ENCODE results near the gene B4GALT6.

B4GALT6 gene

DNA sequence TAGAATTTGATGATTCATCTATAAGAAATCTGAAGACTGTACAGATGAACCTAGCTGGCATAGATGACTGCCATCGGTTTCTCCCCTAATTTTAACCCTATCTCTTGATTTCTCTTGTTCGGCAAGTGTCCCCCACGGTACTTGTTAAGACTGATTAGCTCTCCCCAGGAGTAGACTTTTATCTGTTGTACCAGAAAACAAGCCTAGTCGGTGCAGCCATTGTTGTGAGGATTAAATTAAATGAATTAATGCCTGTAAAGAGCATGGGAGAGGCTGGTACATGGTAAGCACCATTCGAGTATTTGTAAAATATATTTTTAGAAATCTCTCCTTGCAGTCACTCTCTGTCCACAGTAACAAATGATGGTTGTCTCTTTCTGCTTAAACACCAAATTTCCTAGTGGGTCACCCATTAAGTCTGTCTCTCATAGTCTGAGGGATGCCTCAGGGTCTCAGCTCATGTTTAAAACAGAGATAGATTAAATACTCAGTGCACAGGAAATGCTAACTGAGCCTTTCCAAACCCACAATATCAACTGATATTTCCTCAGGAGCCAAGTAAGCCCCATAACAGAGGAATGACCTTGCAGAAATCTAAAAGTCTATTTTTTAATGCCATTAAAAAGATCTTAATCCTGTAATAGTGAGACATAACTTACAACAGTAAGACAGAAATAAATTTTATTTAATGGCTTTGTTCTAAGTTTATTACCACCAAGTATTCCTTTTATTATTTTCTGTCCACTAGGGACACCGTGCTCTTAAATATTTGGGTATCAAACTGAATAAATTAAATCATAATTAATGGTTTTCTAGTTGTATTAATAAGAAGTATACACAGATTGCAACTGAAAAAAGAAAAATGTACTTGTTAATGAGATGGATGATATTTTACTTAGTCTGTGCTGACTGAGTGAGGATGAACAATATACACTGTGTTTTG is 2.9 kb upstream of the B4GALT6 start:
- no peak for DNase-seq

DNA sequence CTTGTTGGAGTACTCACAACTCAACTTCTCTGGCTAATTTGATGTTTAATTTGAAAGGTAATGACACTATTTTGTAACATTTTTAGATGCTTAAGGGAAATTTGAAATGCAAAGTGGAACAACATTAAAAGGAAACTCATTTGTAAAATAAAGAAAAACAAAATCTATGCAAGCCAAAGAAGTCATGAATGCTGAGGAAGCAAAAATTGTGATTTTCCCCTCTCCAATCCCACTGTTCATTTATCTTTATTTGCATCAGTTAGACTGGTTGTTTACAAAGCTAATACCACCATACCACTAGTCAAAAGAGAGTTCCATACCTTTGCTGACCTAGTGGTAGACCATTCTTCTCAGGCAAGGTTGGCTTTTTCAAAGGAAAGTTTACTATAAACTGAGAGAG is 2.2 kb upstream of the B4GALT6 start:
- no peak for DNase-seq

DNA sequence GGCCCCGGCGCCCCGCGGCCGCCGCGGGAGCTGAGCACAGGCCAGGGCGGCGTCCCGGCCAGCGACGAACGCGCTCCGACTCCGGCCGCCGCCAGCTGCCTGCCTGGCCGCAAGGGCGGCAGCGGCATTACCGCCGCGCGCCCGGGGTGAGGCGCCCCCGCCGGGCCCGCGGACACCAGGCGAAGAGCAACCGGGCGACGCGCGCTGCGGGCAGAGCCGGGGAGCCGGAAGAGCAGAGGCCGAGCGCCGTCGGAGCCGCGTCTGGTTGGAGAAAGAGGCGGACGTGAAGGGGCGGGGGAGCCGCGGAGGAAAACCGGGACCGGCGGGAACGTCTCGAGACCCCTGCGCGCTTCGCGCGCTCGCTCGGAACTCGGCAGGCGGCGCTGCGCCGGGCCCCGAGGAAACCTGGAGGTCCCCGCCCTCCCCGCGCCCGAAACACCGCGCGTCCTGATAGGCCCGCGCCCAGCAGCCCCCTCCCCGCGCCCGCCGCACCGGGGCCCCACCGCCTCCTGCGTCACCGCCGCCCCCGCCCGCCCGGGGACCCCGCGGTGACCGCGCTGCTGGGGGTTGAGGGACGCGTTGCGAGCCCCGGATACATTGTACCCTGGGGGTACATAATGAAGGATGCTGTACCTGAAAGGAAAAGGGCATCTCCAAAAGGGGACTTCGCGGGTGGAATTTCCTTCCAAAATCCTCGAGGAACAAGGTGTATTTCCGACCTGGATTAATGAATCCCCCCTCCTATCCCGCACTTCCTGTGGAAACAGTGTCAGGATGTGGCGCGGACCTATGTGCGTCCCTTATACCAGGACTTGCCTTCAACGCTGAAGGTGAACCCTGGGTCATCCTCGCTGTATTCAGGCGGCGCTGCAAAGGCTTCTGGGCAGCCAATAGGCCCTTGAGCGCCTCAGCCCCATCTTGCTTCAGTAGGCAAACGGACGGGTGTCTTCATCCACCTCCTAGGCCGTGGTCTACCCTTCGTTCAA is 1.0 kb upstream of the B4GALT6 start:
- peak; percentile 95 for DNase-seq

DNA sequence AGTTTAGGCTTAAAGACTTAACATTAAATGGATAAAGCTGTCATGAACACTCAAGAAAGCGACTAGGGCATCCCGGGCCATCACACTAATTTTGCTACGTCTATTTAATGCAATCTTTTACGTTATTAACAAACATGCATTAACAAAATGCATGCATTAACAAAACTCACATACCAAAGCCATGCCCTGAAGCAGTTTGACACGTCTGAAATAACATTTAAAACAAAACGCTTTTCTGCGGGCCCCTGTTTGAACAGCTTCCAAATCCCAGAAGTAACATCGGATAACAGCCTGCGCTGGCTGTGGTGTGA is 458 bp downstream of the B4GALT6 start:
- no peak for DNase-seq

DNA sequence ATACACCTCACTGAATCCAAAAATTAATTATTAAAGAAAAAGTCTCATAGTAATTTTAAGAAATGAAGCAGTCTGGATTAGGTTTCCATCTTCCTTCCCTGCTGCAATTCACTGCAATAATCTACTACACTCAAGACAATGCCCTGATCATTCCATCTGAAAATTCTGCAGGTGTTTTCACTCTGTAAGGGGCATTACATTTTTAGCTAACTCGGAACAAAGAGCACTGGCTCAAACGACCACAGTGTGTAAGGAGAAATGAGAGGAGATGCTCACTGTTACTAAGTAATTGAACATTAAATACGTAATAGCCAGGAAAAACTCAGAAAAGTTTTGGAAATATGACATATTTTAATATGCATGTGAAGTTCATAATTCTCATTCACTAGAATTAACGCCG is 1.3 kb downstream of the B4GALT6 start:
- DNase-seq, result no peak

DNA sequence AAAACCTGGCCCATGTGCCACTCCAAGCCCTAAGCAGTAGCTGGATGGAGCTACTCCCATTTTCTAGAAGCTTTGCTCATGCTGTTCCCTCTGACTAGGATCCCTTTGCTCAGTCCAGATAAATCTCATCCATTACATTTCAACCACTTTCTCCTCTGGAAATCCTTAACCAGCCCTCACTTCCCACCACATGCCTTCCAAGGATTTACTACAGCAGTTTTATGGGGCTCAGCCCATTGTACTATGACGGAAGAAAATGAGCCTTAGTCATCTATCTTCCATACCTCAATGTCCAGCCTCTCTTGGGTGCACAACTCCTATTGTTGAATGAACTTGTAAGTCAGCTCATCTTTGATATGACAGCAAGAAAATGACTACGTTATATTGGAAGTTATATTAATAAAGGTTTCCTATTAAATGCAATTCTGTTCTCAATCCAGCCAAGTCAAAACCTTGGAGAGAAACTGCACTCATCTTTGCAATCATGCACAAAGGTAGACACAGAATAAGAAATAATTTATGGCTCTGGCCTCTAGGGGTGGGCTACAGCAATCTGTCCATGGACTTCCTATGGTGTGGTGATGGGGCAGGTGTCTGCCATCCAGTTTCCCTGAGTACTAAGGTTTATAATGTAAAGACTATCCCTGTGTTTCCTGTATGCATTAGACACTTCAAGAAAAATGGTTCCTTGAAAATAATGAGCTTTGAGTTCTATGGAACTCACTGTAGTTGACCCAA is 3.4 kb downstream of the B4GALT6 start:
- peak; percentile 26 for DNase-seq

DNA sequence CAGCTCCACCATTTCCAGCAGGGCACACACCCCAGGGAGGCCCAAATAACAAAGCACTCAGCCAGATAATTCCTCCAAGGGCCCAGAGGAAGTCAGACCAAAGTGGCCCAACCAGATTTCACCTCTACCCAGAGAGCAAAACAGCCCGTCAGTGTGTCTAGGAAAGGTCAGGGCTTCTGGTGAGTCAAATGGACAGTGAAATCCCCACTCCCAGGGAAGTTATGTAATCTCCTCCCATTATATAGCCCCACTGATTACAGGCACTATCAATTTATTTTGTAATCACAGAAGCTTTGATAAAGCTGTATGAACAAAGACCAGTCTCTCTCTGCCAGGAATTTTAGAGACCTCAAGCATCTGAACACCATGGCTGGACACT is 4.0 kb downstream of the B4GALT6 start:
- DNase-seq, result no peak

DNA sequence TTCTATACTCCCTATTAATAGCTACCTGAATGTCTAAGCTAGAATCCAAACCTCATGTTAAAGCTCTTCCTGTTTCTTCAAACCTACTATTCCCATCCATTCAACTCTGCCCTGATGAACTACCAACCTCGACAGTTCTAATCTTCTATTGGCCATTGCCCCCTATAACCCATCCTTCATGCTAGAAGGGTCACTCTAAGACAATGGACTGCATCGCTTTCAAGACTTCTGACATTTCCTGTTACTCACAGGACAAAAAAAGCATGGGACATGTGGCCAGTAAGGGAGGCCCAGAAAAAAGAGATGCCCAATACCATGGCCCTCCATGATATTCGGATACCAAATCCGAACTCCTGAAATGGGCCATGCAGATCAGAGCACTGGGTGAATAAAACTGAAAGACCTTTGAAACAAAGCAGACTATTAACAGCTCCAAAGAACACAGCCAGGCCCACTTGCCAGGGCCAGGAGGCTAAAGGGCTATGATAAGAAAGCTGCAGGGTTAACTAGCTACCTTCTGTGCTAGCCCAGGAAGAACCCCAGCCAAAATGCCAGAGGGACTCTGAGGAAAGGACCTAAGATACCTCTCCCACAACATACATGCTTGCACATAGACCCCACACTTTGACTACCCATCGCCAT is 4.5 kb downstream of the B4GALT6 start:
- no peak for DNase-seq

DNA sequence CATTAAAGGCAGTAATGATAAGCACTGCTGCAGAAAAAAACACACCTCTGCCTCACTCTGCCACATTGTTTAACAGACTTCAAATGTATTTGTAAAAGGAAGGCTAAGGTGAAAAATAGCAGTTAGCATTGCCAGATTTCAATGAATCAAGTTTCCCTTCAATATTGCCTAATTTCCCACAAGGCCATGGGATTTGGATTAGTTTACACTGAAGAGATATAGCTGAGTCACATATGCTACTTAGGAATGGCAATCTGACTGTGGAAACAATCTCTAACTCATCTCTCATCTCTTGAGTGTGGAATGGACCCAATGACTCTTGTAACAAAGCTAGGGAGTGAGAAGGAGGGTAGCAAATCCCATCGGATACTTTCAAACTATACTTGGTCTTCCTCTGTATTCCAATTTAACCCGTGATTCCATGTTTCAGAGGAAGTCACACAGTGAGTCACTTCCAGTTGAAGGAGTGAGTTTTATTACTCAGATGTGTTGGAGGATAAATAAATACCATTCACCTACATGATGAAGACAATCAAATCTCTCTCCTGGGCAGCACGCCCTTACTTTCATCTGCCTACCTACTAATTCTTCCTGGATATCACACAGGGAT is 5.1 kb downstream of the B4GALT6 start:
- DNase-seq, result no peak

DNA sequence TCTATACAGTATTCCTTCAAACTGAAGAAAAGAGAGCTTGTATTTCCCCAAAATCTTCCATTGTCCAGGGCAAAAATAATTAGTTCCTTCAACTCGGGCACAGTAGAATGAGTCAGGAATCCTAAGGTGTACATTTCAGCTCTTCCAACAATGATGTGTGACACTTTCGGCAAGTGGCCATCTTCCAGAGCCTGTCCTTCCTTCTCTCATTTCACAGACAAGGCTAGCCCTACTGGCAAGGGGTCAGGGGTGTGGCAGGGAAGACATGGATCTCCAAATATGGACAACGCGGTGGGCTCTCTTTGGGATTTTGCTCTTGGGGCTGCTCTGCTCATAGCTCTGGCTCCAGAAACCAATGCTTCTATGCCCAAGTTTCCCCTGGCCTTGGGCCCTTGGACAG is 6.0 kb downstream of the B4GALT6 start:
- DNase-seq, result no peak

DNA sequence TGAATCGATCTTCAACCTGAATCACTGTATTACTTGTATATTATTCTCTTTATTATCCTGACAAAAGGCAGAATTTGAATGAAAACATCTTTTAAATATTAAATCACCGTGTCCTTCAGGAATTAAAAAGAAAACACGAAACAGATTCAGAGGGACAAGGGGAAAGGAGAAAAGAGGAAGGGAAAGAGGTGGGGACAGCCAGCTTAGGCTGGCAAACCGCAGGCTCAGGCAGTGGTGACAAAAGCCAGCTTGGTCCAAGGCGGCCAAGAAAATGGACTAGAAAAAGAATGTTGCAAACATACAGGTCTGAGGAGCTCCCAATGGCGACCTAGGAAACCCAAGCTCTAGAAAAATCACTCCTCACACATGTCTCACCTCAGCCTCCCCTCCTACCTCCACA is 6.8 kb downstream of the B4GALT6 start:
- DNase-seq, result no peak

DNA sequence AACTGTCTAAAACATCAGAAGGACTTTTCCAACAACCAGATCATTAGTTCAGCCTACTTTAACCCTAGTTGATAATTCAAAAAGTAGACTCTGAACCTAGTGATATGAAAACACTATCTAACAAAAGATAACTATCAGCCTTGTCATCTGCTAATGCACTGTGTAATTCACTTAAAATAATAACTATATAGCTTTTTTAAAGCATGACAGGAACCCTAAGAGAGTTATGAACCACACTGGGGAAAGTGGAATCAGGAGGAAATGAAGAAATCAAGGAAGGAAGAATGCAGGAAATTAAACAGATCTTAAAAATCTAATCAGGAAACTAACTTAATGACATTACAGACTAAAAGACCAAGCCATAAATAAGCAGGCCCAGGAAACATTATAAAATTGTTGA is 9.0 kb downstream of the B4GALT6 start:
- DNase-seq, result no peak

DNA sequence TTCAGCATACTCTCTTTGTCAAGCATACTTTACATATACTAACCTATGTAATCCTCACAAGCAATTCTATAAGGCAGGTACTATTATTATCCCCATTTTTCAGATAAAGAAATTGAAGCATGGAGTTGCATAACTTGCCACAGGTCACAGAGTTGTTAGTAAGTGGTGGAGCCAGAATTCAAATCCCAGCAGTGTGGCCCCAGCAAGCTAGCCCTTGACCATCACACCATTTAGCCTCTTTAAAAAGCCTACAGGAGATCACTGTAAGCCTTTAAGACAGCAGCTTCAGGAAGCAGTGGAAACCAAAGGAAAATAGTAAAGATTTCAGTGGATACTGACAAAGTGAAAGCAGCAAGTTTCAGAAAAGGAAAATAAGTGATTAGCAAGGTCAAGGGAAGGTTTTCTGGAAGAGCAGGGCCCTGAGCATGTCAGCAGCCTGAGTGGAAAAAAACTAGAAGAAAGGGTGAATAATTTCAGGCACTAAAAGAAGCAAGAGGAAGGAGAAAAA is 11.7 kb downstream of the B4GALT6 start:
- no peak for DNase-seq

DNA sequence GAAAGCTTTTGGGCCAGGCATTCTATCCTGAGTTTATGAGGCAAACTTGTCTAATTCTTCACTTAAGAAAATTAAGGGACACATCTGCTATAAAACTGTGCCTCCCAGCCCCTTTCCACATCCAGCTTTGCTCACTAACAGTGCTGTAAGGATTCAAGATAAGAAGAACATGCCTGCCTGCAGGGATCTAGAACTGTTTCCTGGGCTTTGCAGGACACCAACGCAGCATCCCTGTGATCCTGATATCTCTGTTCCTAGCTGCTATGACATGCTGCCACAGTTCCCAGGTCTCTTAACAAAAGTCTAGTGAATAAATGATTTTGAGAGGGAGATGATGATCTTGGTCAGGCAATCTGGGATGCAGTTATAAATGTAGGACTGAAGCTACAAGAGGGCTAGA is 12.4 kb downstream of the B4GALT6 start:
- no peak for DNase-seq

DNA sequence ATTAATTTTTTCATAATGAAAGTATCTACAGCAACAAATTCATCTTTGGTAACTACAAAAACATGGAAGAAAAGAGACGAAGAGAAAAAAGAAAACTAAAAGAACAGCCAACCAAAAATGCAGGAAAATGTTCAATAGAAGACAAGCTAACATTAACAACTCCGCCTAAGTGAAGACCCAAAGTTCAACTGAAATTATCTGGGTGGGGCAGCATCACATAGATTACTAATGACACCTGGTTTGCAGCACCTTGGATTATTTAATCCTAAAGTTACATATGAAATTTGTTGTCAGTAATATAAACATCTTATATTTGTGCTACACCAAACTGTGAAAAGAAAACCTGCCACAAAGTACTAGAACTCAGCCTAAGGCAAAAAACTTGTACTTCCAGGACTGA is 14.8 kb downstream of the B4GALT6 start:
- DNase-seq, result no peak

DNA sequence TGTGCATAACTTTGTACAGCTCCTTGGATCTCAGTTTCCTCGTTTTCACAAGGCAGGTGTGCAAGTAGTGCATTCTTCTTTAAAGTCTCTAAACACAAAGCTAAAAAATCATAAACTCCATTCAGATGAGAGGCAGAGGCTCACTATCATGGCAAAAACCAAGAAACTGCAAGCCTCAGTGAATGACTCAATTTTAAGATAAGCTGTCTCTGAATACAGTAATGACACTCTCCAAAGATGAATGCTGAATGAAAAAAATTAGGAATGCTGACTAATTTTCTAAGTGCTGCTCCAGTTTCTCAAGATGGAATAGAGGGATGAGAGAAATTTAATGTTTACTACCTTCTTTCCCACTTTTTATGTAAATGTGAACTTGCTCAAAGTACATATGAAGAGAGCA is 17.2 kb downstream of the B4GALT6 start:
- no peak for DNase-seq

DNA sequence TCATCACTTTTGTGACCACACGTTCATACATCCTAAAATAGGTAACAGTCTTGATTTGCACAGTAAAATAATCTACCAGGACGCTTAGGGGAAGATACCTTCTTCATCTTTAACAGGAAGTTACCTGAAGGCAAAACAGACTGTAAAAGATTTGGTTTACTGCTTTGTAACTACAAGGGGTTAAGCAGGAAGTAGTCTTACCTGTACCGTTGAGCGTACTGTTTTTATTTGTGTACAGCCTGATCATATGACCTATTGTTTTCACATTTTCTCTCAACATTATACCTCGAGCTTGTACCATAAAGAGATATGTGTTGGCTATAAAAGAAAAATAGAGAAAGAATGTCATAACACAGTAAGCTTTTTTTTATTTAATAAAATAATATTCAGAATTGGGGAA is 18.3 kb downstream of the B4GALT6 start:
- DNase-seq, result no peak

DNA sequence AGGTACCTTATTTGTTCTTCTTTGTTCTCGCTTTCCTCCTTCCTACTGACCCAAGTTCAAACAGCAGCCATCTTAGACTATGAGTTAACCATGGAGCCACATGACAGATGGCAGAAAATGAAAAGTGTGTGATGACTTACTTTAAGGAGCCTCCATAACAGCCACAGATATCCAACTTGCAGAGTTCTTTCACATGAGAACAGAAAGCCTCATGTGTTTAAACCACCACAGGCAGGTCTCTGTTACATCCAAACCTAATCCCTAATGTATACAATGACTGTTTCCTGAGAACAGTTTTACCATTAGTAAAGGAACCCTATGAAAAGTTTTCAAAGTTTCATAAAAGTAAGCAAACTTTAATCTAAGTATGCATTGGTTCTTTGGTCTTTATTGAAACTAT is 20.3 kb downstream of the B4GALT6 start:
- DNase-seq, result no peak

DNA sequence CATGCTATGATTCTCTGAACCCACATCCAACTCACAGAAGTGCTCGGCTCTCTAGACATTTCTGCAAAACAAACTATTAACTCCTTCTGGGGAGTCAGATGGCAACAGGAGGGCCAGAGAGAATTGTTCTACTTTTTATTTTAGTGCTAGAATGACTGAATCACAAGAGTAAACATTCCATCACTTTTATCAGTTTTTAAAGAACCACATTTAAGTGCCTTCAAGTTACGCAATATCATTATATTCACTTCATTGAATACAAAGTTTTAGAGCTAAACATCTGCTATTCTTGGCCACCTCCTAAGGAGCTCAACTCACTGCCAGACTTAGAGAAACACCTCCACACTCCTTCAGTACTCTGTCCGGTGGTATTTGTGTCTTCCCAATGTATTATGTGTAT is 22.4 kb downstream of the B4GALT6 start:
- no peak for DNase-seq

DNA sequence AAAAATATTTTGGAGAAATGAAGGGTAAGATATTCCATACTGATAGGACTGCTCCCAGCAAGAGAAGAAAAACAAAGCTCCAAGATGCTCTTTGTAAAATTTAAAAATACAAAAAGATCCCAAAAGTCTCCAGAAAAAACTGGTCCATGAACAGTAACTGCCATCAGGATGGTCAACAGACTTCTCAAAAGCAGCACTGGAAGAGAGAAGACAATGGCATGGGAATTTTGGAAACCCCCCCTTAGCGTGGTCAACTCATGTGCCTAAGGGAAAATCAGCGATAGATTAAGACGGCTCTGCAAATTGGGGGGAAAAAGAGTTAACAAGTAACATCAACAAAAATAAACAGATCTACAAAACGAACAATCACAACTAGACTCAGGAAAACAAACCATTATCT is 23.6 kb downstream of the B4GALT6 start:
- no peak for DNase-seq

DNA sequence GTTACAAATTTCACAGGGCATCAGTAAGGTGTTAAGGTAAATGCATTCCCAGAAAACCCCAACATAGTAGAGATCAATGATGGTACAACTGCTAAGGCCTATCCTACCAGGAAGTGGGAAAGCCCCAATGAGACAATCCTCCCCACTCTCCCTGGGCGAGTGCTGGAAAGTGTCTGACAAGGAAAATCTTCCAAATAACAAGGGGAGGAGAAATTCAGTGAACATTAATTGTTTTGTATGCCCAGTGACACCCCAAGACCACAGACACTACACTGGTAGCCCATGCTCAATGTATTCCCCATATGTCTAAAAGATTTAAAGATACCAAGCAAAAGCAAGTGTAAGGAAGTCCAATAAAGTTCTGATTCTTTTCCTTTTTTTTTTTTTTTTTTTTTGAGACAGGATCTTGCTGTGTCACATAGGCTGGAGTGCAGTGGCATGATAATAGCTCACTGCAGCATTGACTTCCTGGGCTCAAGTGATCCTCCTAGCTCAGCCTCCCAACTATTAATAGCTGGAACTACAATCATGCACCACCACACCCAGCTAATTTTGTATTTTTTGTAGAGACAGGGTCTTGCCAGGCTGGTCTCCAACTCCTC is 24.7 kb downstream of the B4GALT6 start:
- no peak for DNase-seq
